Muscle of leg (tissue), 11 donors: ENCODE data around the gene SOS1. TPM values are rescaled to one million over a fixed set of nuclear protein-coding genes. Genes with fewer than 3 reads are reported as not detected.
"Not testable (repeated sequence)": the region's sequence is repeated elsewhere in the genome, so short reads cannot be mapped to it uniquely, and the experiment has no call there.

Source experiments
- DNase-seq: peaks from one replicate; pipeline ENCODE4 v3.0.0; 2013
- H3K27ac ChIP-seq: one replicate; pipeline ENCODE4 v1.5.1; 2013; ENCODE audit warnings: mild to moderate bottlenecking, low read length, control low read depth
- H3K27me3 ChIP-seq: one replicate; pipeline ENCODE4 v1.6.1; 2013; ENCODE audit warnings: low read length; ENCODE audit not compliant: control insufficient read depth, insufficient read depth
- H3K36me3 ChIP-seq: one replicate; pipeline ENCODE4 v1.6.1; 2013; ENCODE audit warnings: low read length; ENCODE audit not compliant: control insufficient read depth, insufficient read depth
- H3K4me1 ChIP-seq: one replicate; pipeline ENCODE4 v1.6.1; 2013; ENCODE audit warnings: low read length; ENCODE audit not compliant: control insufficient read depth, insufficient read depth
- H3K4me3 ChIP-seq: one replicate; pipeline ENCODE4 v1.5.1; 2013; ENCODE audit warnings: low read length, control low read depth
- H3K9me3 ChIP-seq: replicated peaks from 2 replicates; pipeline ENCODE4 v1.6.1; 2013; ENCODE audit warnings: low read depth, low read length; ENCODE audit not compliant: control insufficient read depth
- WGBS: methylation state at CpG from one replicate; pipeline ENCODE4 v1.1.5; 2013; ENCODE audit warnings: missing lambda C conversion rate; ENCODE audit not compliant: insufficient coverage; 5-methylcytosine and 5-hydroxymethylcytosine counted together
- polyA plus RNA-seq, 8 donors: library from polyadenylated mRNA; unstranded; fragments of 120-200 nt; gene quantifications; one replicate each; pipeline versions ENCODE4 v1.2.1 to v1.2.3, GENCODE V29; 2013; ENCODE audit warnings: inconsistent platforms in 1 of 8, low replicate concordance in 1 of 8; ENCODE audit not compliant: insufficient read length in 8 of 8, insufficient read depth in 1 of 8
- total RNA-seq: library from RNA; stranded (reverse); fragments of 120-200 nt; gene quantifications from one replicate; pipeline ENCODE4 v1.2.4, GENCODE V29; 2013

The SOS1 gene
- total and polyA plus RNA-seq, 9 donors: 18.5 to 33.8 (median 24.9) TPM

- Histone ChIP-seq H3K4me1 (no peaks in the 10 kb centered on the region), H3K36me3 (no peaks in the 10 kb centered on the region), H3K4me3 (no peak overlapping the region), H3K9me3 (no peaks in the 10 kb centered on the region), H3K27me3 (no peaks in the 10 kb centered on the region), H3K27ac (no peak overlapping the region)
- WGBS: 79% methylated on average over 2 of the region's 3 CpGs
- DNase-seq: no peak
Observed at GRCh38 chr2:38937548-38937947, 183.3 kb downstream of the SOS1 start.

- H3K9me3 ChIP-seq, H3K4me3 ChIP-seq, H3K27ac ChIP-seq, DNase-seq, H3K4me1 ChIP-seq, H3K27me3 ChIP-seq, H3K36me3 ChIP-seq: not testable (repeated sequence)
- WGBS: 100% methylated on average over 4 of the region's 6 CpGs
Observed at GRCh38 chr2:38936516-38936915, 184.3 kb downstream of the SOS1 start.

- Histone ChIP-seq H3K4me1 (no peaks in the 10 kb centered on the region), H3K27me3 (no peaks in the 10 kb centered on the region), H3K27ac (no peak overlapping the region), H3K9me3 (no peaks in the 10 kb centered on the region), H3K36me3 (no peaks in the 10 kb centered on the region), H3K4me3 (no peak overlapping the region)
- no peak for DNase-seq
- no CpG with 5 or more reads among the region's 4 CpGs for WGBS
Observed at GRCh38 chr2:38935568-38936172, 185.2 kb downstream of the SOS1 start.

- H3K27me3 ChIP-seq: no peaks in the 10 kb centered on the region
- 66% methylated on average over 5 of the region's 5 CpGs for WGBS
- no peak for DNase-seq
- no peak overlapping the region for H3K27ac ChIP-seq
- no peaks in the 10 kb centered on the region for H3K9me3 ChIP-seq
- no peaks in the 10 kb centered on the region for H3K4me1 ChIP-seq
- H3K4me3 ChIP-seq: no peak overlapping the region
- H3K36me3 ChIP-seq: no peaks in the 10 kb centered on the region
Observed at GRCh38 chr2:38934742-38935141, 186.1 kb downstream of the SOS1 start.

- H3K9me3 ChIP-seq: no peaks in the 10 kb centered on the region
- H3K27me3 ChIP-seq: no peaks in the 10 kb centered on the region
- no peaks in the 10 kb centered on the region for H3K4me1 ChIP-seq
- no peak overlapping the region for H3K4me3 ChIP-seq
- no peak overlapping the region for H3K27ac ChIP-seq
- DNase-seq: no peak
- no peaks in the 10 kb centered on the region for H3K36me3 ChIP-seq
- 20% methylated on average over 1 of the region's 3 CpGs for WGBS
Observed at GRCh38 chr2:38933653-38934052, 187.2 kb downstream of the SOS1 start.

- H3K4me1 ChIP-seq: no peaks in the 10 kb centered on the region
- no CpG with 5 or more reads among the region's 1 CpG for WGBS
- no peaks in the 10 kb centered on the region for H3K9me3 ChIP-seq
- H3K36me3 ChIP-seq: no peaks in the 10 kb centered on the region
- no peaks in the 10 kb centered on the region for H3K27me3 ChIP-seq
- H3K27ac ChIP-seq: no peak overlapping the region
- DNase-seq: no peak
- no peak overlapping the region for H3K4me3 ChIP-seq
Observed at GRCh38 chr2:38932586-38932985, 188.3 kb downstream of the SOS1 start.

Other genes starting within 250 kb of the SOS1 start
- gene DHX57, start 245.1 kb downstream of the SOS1 start, total RNA-seq: 20.6 TPM
- gene DHX57, start 245.1 kb downstream of the SOS1 start, polyA plus RNA-seq: 10 to 100 TPM; 16.9 to 24.8 (median 19.8) TPM
- 14.7 TPM for gene MORN2, start 245.1 kb downstream of the SOS1 start, total RNA-seq
- 10 to 100 TPM; 10.5 to 15.4 (median 13.2) TPM for gene MORN2, start 245.1 kb downstream of the SOS1 start, polyA plus RNA-seq
- gene ARHGEF33, start 231.2 kb downstream of the SOS1 start, total RNA-seq: 0.71 TPM
- gene ARHGEF33, start 231.2 kb downstream of the SOS1 start, polyA plus RNA-seq: 1 to 10 TPM in 5 of 8 donors, under 1 TPM in 3; 0.80 to 2.2 (median 1.1) TPM
- 3.2 TPM for gene CDKL4, start 122.9 kb upstream of the SOS1 start, total RNA-seq
- under 1 TPM in 6 of 8 donors, not detected in 2; 0.14 to 0.29 (median 0.26) TPM for gene CDKL4, start 122.9 kb upstream of the SOS1 start, polyA plus RNA-seq